Nephron progenitor cell (in vitro differentiated cells): ENCODE data around the gene ARF6.

ENCODE experiments used
- DNase-seq: peaks from one replicate; pipeline ENCODE4 v3.0.0; 2021
- H3K27ac Mint-ChIP-seq: 2 replicates; pipeline ENCODE4 v1.8.0; 2021; ENCODE audit warnings: mild to moderate bottlenecking, moderate library complexity, mixed read lengths
- H3K27me3 Mint-ChIP-seq: 2 replicates; pipeline ENCODE4 v1.8.0; 2021; ENCODE audit warnings: mild to moderate bottlenecking, low read depth, mixed read lengths; ENCODE audit not compliant: poor library complexity
- H3K36me3 Mint-ChIP-seq: 2 replicates; pipeline ENCODE4 v1.8.0; 2021; ENCODE audit warnings: low read depth, mixed read lengths
- H3K4me1 Mint-ChIP-seq: 2 replicates; pipeline ENCODE4 v1.8.0; 2021; ENCODE audit warnings: mixed read lengths
- H3K4me3 Mint-ChIP-seq: 2 replicates; pipeline ENCODE4 v1.8.0; 2021; ENCODE audit warnings: mild to moderate bottlenecking, moderate library complexity, mixed read lengths
- H3K9me3 Mint-ChIP-seq: 2 replicates; pipeline ENCODE4 v1.8.0; 2021; ENCODE audit warnings: mild to moderate bottlenecking, moderate library complexity, mixed read lengths
- TF ChIP-seq, protein P1 (sequence below): fragments of 200-600 bp; sonication (generic); IDR thresholded peaks from 2 replicates; pipeline ENCODE4 v1.5.0; 2021; ENCODE audit warnings: antibody characterized with exemption

Gene ARF6

DNA sequence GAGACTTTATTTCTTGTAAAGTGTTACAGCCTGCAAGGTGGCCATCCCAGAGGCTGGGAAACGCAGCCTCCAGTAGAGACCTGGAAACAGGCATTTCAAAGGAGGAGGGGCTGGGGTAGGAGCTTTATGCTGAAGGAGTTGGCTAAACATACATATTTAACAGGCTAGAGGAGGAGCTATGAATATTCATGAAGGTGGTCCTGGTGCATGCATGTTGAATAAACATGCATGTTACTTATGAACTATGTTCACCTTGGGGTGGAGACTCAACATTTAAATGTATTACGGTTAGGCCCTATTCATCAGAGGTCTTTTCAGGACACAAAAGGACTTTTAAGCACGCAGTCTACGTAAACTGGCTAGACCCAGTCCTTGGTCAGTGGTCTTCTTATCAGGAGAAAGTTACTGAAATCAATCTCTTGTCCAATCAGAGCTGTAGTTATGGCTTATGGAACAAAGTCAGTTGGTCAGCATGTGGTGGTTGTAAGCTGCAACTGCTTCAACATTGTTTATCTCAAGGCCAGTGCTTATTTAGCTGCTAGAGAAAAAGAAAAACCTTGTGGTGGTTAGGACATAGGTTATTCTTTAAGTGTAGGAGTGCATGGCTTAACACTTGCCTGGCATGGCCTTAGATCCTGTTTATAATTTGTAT, 11.4 kb upstream of the ARF6 start:
- no peaks in the 10 kb centered on the region for H3K36me3 Mint-ChIP-seq
- H3K27me3 Mint-ChIP-seq: peaks cover 29% of the 10 kb centered on the region
- H3K4me1 Mint-ChIP-seq: peaks cover 21% of the 10 kb centered on the region
- H3K27ac Mint-ChIP-seq: no peak overlapping the region
- H3K9me3 Mint-ChIP-seq: peaks cover 5% of the 10 kb centered on the region
- TF ChIP-seq, protein P1, sequence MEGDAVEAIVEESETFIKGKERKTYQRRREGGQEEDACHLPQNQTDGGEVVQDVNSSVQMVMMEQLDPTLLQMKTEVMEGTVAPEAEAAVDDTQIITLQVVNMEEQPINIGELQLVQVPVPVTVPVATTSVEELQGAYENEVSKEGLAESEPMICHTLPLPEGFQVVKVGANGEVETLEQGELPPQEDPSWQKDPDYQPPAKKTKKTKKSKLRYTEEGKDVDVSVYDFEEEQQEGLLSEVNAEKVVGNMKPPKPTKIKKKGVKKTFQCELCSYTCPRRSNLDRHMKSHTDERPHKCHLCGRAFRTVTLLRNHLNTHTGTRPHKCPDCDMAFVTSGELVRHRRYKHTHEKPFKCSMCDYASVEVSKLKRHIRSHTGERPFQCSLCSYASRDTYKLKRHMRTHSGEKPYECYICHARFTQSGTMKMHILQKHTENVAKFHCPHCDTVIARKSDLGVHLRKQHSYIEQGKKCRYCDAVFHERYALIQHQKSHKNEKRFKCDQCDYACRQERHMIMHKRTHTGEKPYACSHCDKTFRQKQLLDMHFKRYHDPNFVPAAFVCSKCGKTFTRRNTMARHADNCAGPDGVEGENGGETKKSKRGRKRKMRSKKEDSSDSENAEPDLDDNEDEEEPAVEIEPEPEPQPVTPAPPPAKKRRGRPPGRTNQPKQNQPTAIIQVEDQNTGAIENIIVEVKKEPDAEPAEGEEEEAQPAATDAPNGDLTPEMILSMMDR: no peak
- H3K4me3 Mint-ChIP-seq: no peak overlapping the region
- DNase-seq: no peak

DNA sequence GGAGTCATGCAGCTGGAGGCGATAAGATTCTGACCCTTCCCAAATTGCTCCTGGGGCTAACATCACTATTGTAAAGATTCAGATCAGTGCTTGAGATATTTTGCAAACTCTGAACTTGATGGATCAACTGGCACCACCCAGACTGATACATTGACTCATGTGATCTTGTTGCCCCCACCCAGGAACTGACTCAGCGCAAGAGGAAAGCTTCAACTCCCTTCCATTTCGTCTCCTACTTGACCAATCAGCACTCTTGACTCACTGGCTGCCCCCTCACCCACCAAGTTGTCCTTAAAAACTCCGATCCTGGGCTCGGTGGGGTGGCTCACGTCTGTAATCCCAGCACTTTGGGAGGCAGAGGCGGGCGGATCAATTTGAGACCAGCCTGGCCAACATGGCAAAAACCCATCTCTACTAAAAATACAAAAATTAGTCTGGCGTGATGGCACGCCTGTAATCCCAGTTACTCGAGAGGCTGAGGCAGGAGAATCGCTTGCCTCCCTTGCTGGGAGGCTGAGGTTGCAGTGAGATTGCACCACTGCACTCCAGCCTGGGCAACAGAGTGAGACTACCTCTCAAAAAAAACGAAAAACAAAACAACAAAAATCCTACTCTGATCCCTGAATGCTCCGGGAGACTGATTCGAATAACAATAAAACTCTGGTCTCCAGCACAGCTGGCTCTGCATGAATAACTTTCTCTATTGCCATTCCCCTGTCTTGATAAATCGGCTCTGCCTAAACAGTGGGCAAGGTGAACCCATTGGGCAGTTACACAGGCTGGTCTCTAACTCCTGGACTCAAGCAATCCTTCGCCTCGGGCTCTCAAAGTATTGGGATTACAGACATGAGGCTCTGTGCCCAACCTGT, 9.8 kb upstream of the ARF6 start:
- H3K27me3 Mint-ChIP-seq: peaks cover 26% of the 10 kb centered on the region
- peaks cover 5% of the 10 kb centered on the region for H3K9me3 Mint-ChIP-seq
- peaks cover 21% of the 10 kb centered on the region for H3K4me1 Mint-ChIP-seq
- no peak for DNase-seq
- no peak overlapping the region for H3K27ac Mint-ChIP-seq
- H3K36me3 Mint-ChIP-seq: no peaks in the 10 kb centered on the region
- TF ChIP-seq, protein P1: no peak
- no peak overlapping the region for H3K4me3 Mint-ChIP-seq

GRCh38 chr14:49886523-49886922, 6.4 kb upstream of the ARF6 start:
- Mint-ChIP-seq H3K27me3 (peaks cover 26% of the 10 kb centered on the region), H3K9me3 (peaks cover 5% of the 10 kb centered on the region), H3K36me3 (no peaks in the 10 kb centered on the region), H3K4me3 (no peak overlapping the region), H3K4me1 (peaks cover 1% of the 10 kb centered on the region), H3K27ac (no peak overlapping the region)
- DNase-seq: no peak
- TF ChIP-seq, protein P1: no peak

DNA sequence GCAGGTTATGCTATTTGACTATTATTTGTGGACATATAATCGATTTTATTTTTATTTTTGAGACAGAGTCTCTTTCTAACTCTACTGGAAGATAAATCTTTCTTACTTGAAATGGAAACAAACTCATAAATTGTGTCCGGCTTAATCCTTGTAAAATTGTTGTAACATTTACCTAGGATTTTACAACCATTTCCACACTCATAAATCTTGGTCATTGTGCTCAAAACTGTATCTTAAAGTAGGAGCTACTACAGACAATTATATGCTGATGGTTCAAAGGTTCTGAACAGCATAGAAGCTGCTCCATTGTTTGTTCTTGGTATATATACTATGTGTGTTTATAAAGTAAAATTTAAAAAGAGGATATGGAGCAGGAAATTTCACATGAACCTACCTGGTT, 4.6 kb upstream of the ARF6 start:
- peaks cover 10% of the 10 kb centered on the region for H3K4me1 Mint-ChIP-seq
- TF ChIP-seq, protein P1: no peak
- peaks cover 24% of the 10 kb centered on the region for H3K27me3 Mint-ChIP-seq
- no peaks in the 10 kb centered on the region for H3K36me3 Mint-ChIP-seq
- no peak overlapping the region for H3K4me3 Mint-ChIP-seq
- no peak overlapping the region for H3K27ac Mint-ChIP-seq
- DNase-seq: no peak
- peaks cover 5% of the 10 kb centered on the region for H3K9me3 Mint-ChIP-seq

- TF ChIP-seq, protein P1: no peak
- peaks cover 46% of the 10 kb centered on the region for H3K4me1 Mint-ChIP-seq
- H3K36me3 Mint-ChIP-seq: peaks cover 28% of the 10 kb centered on the region
- peak overlapping the region; percentile 100 for H3K27ac Mint-ChIP-seq
- no peaks in the 10 kb centered on the region for H3K9me3 Mint-ChIP-seq
- H3K27me3 Mint-ChIP-seq: peaks cover 4% of the 10 kb centered on the region
- no peak for DNase-seq
- peak overlapping the region; percentile 98 for H3K4me3 Mint-ChIP-seq
Observed at GRCh38 chr14:49892301-49892635, 614 bp upstream of the ARF6 start.
